ENCODE data around the gene RPA1. TPM values are rescaled to one million over a fixed set of nuclear protein-coding genes. Genes with fewer than 3 reads are reported as not detected.

Gene RPA1
- polyA plus RNA-seq, 1 donor from 2014 or later, result 8.4 TPM

- Histone ChIP-seq H3K9me3 (ENCODE audit: low read length) (no peaks in the 10 kb centered on the region), H3K27me3 (ENCODE audit: insufficient read depth, low read depth, low read length) (no peaks in the 10 kb centered on the region), H2AFZ (ENCODE audit: low read depth, low read length) (no peak overlapping the region), H3F3A (ENCODE audit: insufficient read depth, low read length, poor library complexity, severe bottlenecking) (no peaks in the 10 kb centered on the region), H3K36me3 (ENCODE audit: insufficient read depth, low read length) (no peaks in the 10 kb centered on the region), H3K4me3 (ENCODE audit: low read length) (no peak overlapping the region), H3K79me2 (replicated peaks; ENCODE audit: insufficient read depth, low read length) (no peaks in the 10 kb centered on the region), H3K9me2 (ENCODE audit: insufficient read depth, low read length) (no peaks in the 10 kb centered on the region), H3K27ac (ENCODE audit: low read length) (no peak overlapping the region), H3K4me2 (ENCODE audit: low read length) (no peak overlapping the region), H4K20me1 (ENCODE audit: insufficient read depth) (no peaks in the 10 kb centered on the region), H3K9ac (ENCODE audit: low read length) (no peak overlapping the region)
- no peak for TF ChIP-seq EZH2 (IDR thresholded peaks at IDR 0.05; ENCODE audit: borderline replicate concordance, insufficient read depth, low read length, poor library complexity, severe bottlenecking)
- TF ChIP-seq MXI1 (conservative IDR thresholded peaks at IDR 0.05; ENCODE audit: poor library complexity, severe bottlenecking), result no peak
- no peak for TF ChIP-seq RAD21 (conservative IDR thresholded peaks at IDR 0.05)
- TF ChIP-seq POLR2AphosphoS5 (IDR thresholded peaks at IDR 0.05), result no peak
These were observed 111.0 kb downstream of the RPA1 start for GRCh38 chr17:1940810-1941185.

- Histone ChIP-seq H3K36me3 (ENCODE audit: insufficient read depth, low read length) (no peaks in the 10 kb centered on the region), H3K9me3 (ENCODE audit: low read length) (no peaks in the 10 kb centered on the region), H3K4me2 (ENCODE audit: low read length) (no peak overlapping the region), H3F3A (ENCODE audit: insufficient read depth, low read length, poor library complexity, severe bottlenecking) (no peaks in the 10 kb centered on the region), H3K27me3 (ENCODE audit: insufficient read depth, low read depth, low read length) (no peaks in the 10 kb centered on the region), H3K4me3 (ENCODE audit: low read length) (peak overlapping the region; percentile 30), H2AFZ (ENCODE audit: low read depth, low read length) (no peak overlapping the region), H3K9ac (ENCODE audit: low read length) (peak overlapping the region; percentile 16), H3K9me2 (ENCODE audit: insufficient read depth, low read length) (no peaks in the 10 kb centered on the region), H3K27ac (ENCODE audit: low read length) (no peak overlapping the region), H4K20me1 (ENCODE audit: insufficient read depth) (no peaks in the 10 kb centered on the region), H3K79me2 (replicated peaks; ENCODE audit: insufficient read depth, low read length) (no peaks in the 10 kb centered on the region)
- TF ChIP-seq, protein P1, sequence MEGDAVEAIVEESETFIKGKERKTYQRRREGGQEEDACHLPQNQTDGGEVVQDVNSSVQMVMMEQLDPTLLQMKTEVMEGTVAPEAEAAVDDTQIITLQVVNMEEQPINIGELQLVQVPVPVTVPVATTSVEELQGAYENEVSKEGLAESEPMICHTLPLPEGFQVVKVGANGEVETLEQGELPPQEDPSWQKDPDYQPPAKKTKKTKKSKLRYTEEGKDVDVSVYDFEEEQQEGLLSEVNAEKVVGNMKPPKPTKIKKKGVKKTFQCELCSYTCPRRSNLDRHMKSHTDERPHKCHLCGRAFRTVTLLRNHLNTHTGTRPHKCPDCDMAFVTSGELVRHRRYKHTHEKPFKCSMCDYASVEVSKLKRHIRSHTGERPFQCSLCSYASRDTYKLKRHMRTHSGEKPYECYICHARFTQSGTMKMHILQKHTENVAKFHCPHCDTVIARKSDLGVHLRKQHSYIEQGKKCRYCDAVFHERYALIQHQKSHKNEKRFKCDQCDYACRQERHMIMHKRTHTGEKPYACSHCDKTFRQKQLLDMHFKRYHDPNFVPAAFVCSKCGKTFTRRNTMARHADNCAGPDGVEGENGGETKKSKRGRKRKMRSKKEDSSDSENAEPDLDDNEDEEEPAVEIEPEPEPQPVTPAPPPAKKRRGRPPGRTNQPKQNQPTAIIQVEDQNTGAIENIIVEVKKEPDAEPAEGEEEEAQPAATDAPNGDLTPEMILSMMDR (IDR thresholded peaks at IDR 0.05; ENCODE audit: poor library complexity, severe bottlenecking), result no peak
- no peak for TF ChIP-seq EP300 (conservative IDR thresholded peaks at IDR 0.05; ENCODE audit: poor library complexity, severe bottlenecking)
- TF ChIP-seq POLR2AphosphoS5 (IDR thresholded peaks at IDR 0.05), result no peak
- no peak for TF ChIP-seq REST (IDR thresholded peaks at IDR 0.05; ENCODE audit: borderline replicate concordance)
- TF ChIP-seq RAD21 (conservative IDR thresholded peaks at IDR 0.05), result no peak
- no peak for TF ChIP-seq TAF1 (IDR thresholded peaks at IDR 0.05; ENCODE audit: low read depth)
- no peak for TF ChIP-seq EZH2 (IDR thresholded peaks at IDR 0.05; ENCODE audit: borderline replicate concordance, insufficient read depth, low read length, poor library complexity, severe bottlenecking)
- no peak for TF ChIP-seq SMC3 (conservative IDR thresholded peaks at IDR 0.05; ENCODE audit: poor library complexity)
These were observed 111.7 kb downstream of the RPA1 start for GRCh38 chr17:1941272-1942065.

Measured in neural cell (in vitro differentiated cells).